ENCODE data around the gene EPS8L3. TPM values are rescaled to one million over a fixed set of nuclear protein-coding genes. Genes with fewer than 3 reads are reported as not detected.

Gene EPS8L3
- total and polyA plus RNA-seq, 2 donors (not counting 3 experiments of a cell fraction or from before 2014, with no cell fraction given) = not detected

GRCh38 chr1:109726007-109726406 lies 37.7 kb downstream of the EPS8L3 start:
- Histone ChIP-seq H2AFZ (ENCODE audit: low read depth, low read length) (no peak overlapping the region), H3K4me1 (ENCODE audit: control insufficient read depth, extremely low read depth, insufficient read depth, low read length) (no peaks in the 10 kb centered on the region), H3K9me3 (replicated peaks; ENCODE audit: control insufficient read depth, insufficient read depth, low read length) (no peaks in the 10 kb centered on the region), H3K27ac (ENCODE audit: insufficient read depth, low read depth, low read length) (no peak overlapping the region), H3K4me3 (replicated peaks in 1 of 3; ENCODE audit: insufficient read depth in 1 of 3, low read depth in 1 of 3, low read length in 3 of 3) (no peak overlapping the region), H3K9me1 (replicated peaks; ENCODE audit: control insufficient read depth, extremely low read depth, insufficient read depth, low read length) (no peaks in the 10 kb centered on the region), H3K4me2 (ENCODE audit: insufficient read depth, low read length) (no peak overlapping the region), H4K20me1 (replicated peaks; ENCODE audit: control insufficient read depth, extremely low read depth, insufficient read depth, low read length) (no peaks in the 10 kb centered on the region), H3K36me3 (ENCODE audit: control insufficient read depth in 2 of 2, extremely low read depth in 1 of 2, insufficient read depth in 2 of 2, low read length in 2 of 2) (no peaks in the 10 kb centered on the region), H3K79me2 (ENCODE audit: control insufficient read depth, insufficient read depth, low read length) (no peaks in the 10 kb centered on the region), H3K27me3 (ENCODE audit: control insufficient read depth in 2 of 2, insufficient read depth in 2 of 2, low read length in 2 of 2) (peaks cover 9 to 16% of the 10 kb centered on the region in 2 experiments), H3K9ac (replicated peaks; ENCODE audit: extremely low read depth, insufficient read depth, low read length) (no peak overlapping the region)
- intact Hi-C loops (cut with micrococcal nuclease) (no loop called here), dilution Hi-C loops (cut with MboI; ENCODE audit: extremely low pct_ligation_motif_present, low sequenced_read_pairs) (no loop called here)
- CTCF ChIA-PET = no interaction called here
- TF ChIP-seq MAX (IDR thresholded peaks at IDR 0.05; ENCODE audit: insufficient read depth, insufficient read length) = no peak
- TF ChIP-seq MYC (IDR thresholded peaks at IDR 0.05; ENCODE audit: low read depth, low read length) = no peak
- no peak for TF ChIP-seq POLR2AphosphoS5 (IDR thresholded peaks at IDR 0.05; ENCODE audit: insufficient read depth, low read depth, low read length)
- TF ChIP-seq FOS (IDR thresholded peaks at IDR 0.05; ENCODE audit: borderline replicate concordance, insufficient read depth, low read length) = no peak
- TF ChIP-seq JUN (IDR thresholded peaks at IDR 0.05; ENCODE audit: borderline replicate concordance, insufficient read depth, insufficient read length, low read depth) = no peak
- no peak for TF ChIP-seq CTCF (IDR thresholded peaks at IDR 0.05; ENCODE audit: extremely low read depth in 1 of 2, insufficient read depth in 1 of 2, low read depth in 1 of 2, low read length in 2 of 2)
- no peak for TF ChIP-seq EZH2 (IDR thresholded peaks at IDR 0.05; ENCODE audit: borderline replicate concordance, low read depth, low read length, severe bottlenecking)
- TF ChIP-seq GATA2 (IDR thresholded peaks at IDR 0.05; ENCODE audit: insufficient read depth, insufficient read length, low read depth, low read length) = no peak
- no peak for TF ChIP-seq POLR2A (IDR thresholded peaks at IDR 0.05; ENCODE audit: low read depth, low read length)
- POLR2A ChIA-PET = no interaction called here
- DNase-seq (ENCODE audit: low read depth, low spot score) = no peak
- FAIRE-seq = no peak
- no TSS peak for BruUV-seq (replicated peaks)

Measured in endothelial cell of umbilical vein (primary cell).